Endodermal cell (in vitro differentiated cells): Measurements from ENCODE around the gene DSC3. TPM values are rescaled to one million over a fixed set of nuclear protein-coding genes. Genes with fewer than 3 reads are reported as not detected.
A peak's percentile ranks its signal among the peaks of the same experiment; 100 is the strongest.

Source experiments
- DNase-seq: peaks from one replicate; pipeline ENCODE4 v3.0.0-alpha.2; 2017
- H3K27ac ChIP-seq: 2 replicates; pipeline ENCODE4 v1.5.1; 2013; ENCODE audit warnings: mild to moderate bottlenecking, low read depth, low read length, moderate library complexity
- H3K27me3 ChIP-seq: 2 replicates; pipeline ENCODE4 v1.6.1; 2013; ENCODE audit warnings: mild to moderate bottlenecking, low read length, moderate library complexity; ENCODE audit not compliant: insufficient read depth, control insufficient read depth, poor library complexity, severe bottlenecking
- H3K36me3 ChIP-seq: 2 replicates; pipeline ENCODE4 v1.7.0; 2013; ENCODE audit warnings: mild to moderate bottlenecking, low read length, moderate library complexity; ENCODE audit not compliant: control insufficient read depth, insufficient read depth
- H3K4me1 ChIP-seq: one replicate; pipeline ENCODE4 v1.7.0; 2013; ENCODE audit warnings: low read length; ENCODE audit not compliant: control insufficient read depth, insufficient read depth
- H3K4me3 ChIP-seq: 2 replicates; pipeline ENCODE4 v1.5.1; 2013; ENCODE audit warnings: mild to moderate bottlenecking, low read length, moderate library complexity
- H3K9ac ChIP-seq: 2 replicates; pipeline ENCODE4 v1.6.1; 2013; ENCODE audit warnings: mild to moderate bottlenecking, low read length, moderate library complexity; ENCODE audit not compliant: poor library complexity, severe bottlenecking; ENCODE audit errors: extremely low read depth
- H3K9me3 ChIP-seq: 2 replicates; pipeline ENCODE4 v1.6.1; 2013; ENCODE audit warnings: mild to moderate bottlenecking, low read length, moderate library complexity; ENCODE audit not compliant: control insufficient read depth
- H3K27ac Mint-ChIP-seq: 2 replicates; pipeline ENCODE4 v1.8.0; 2020; ENCODE audit warnings: mixed read lengths
- H3K27me3 Mint-ChIP-seq: 2 replicates; pipeline ENCODE4 v1.8.0; 2021; ENCODE audit warnings: mild to moderate bottlenecking, mixed read lengths; ENCODE audit not compliant: insufficient read depth
- H3K36me3 Mint-ChIP-seq: 2 replicates; pipeline ENCODE4 v1.8.0; 2020; ENCODE audit warnings: low read depth, mixed read lengths
- H3K4me1 Mint-ChIP-seq: 2 replicates; pipeline ENCODE4 v1.8.0; 2020; ENCODE audit warnings: mixed read lengths
- H3K4me3 Mint-ChIP-seq: 2 replicates; pipeline ENCODE4 v1.8.0; 2020; ENCODE audit warnings: mild to moderate bottlenecking, moderate library complexity, mixed read lengths
- H3K9me3 Mint-ChIP-seq: 2 replicates; pipeline ENCODE4 v1.8.0; 2020; ENCODE audit warnings: mild to moderate bottlenecking, mixed read lengths
- CTCF ChIP-seq: fragments of 200-600 bp; sonication (generic); conservative IDR thresholded peaks from 2 replicates; pipeline ENCODE4 v1.5.0; 2021; ENCODE audit warnings: antibody characterized with exemption, mild to moderate bottlenecking
- WGBS, 2 experiments: methylation state at CpG; one replicate each; pipeline versions ENCODE4 v1.1.5 to v1.1.7; 2013; ENCODE audit warnings: missing lambda C conversion rate in 2 of 2, mixed read lengths in 1 of 2; ENCODE audit not compliant: insufficient coverage in 1 of 2, insufficient read length in 1 of 2; 5-methylcytosine and 5-hydroxymethylcytosine counted together
- long read RNA-seq, 4 experiments: library from polyadenylated mRNA in 2 of 4; library from RNA in 1 of 4; library from capped mRNA in 1 of 4; stranded (forward) in 3 of 4; unstranded in 1 of 4; transcript quantifications; one replicate each; pipeline ENCODE4 v2.0.0, GENCODE V29; 2020 to 2021; ENCODE audit warnings: inconsistent platforms in 1 of 4
- polyA plus RNA-seq, 2 experiments: library from polyadenylated mRNA; stranded (reverse); fragments of 50-300 nt; gene quantifications; one replicate each; pipeline ENCODE4 v1.2.3, GENCODE V29; 2013
- total RNA-seq, 2 donors: library from RNA; stranded (reverse); fragmentation: NEBNext Ultra II Directional in 1 of 2; extraction: Animal tissue kit (Norgen Biotek cat#: 25700) in 1 of 2; gene quantifications; 2 replicates in 1 of 2; 3 replicates in 1 of 2; pipeline ENCODE4 v1.2.1, GENCODE V29; 2021

Gene DSC3
- total RNA-seq, result under 1 TPM; 0.26 to 0.53 TPM
- 1.6 TPM for polyA plus RNA-seq (2013, experiment 1 of 2)
- polyA plus RNA-seq (2013, experiment 2 of 2), result 1.0 TPM
- long read RNA-seq, experiment 1, partial matches to known transcripts, result 0 of 1 reads
- long read RNA-seq, experiment 1, other reads (novel, unspliced or antisense), result 1 of 1 reads
- long read RNA-seq, experiment 2, full-length matches to known transcripts, result 1 of 2 reads
- long read RNA-seq, experiment 2, partial matches to known transcripts, result 1 of 2 reads
- long read RNA-seq, experiment 2, other reads (novel, unspliced or antisense), result 0 of 2 reads
- long read RNA-seq, experiment 3, full-length matches to known transcripts, result 1 of 1 reads
- long read RNA-seq, experiment 3, partial matches to known transcripts, result 0 of 1 reads
- long read RNA-seq, experiment 3, other reads (novel, unspliced or antisense), result 0 of 1 reads
- long read RNA-seq, experiment 4, result 0 reads

- H3K27me3 ChIP-seq, result peaks cover 69% of the 10 kb centered on the region
Observed at GRCh38 chr18:31042406-31043181, at the start of gene DSC3. Gene DSC3, minus strand, starts transcription at chr18:31042742. Its CDS starts 82 bp downstream, at chr18:31042660.

GRCh38 chr18:31091350-31091749 lies 48.8 kb upstream of the DSC3 start:
- H3K27me3 Mint-ChIP-seq, result no peaks in the 10 kb centered on the region
- H3K4me3 Mint-ChIP-seq, result no peak overlapping the region
- no peak for DNase-seq
- WGBS, 2 experiments, result 94% methylated on average over 1 of the region's 1 CpG; no CpG with 5 or more reads in 1 of the 2 experiments
- H3K36me3 Mint-ChIP-seq, result peaks cover 56% of the 10 kb centered on the region
- no peak for TF ChIP-seq CTCF
- no peak overlapping the region for H3K4me3 ChIP-seq
- H3K36me3 ChIP-seq, result peaks cover 69% of the 10 kb centered on the region
- peaks cover 16% of the 10 kb centered on the region for H3K4me1 Mint-ChIP-seq
- H3K9me3 ChIP-seq, result peaks cover 5% of the 10 kb centered on the region
- no peaks in the 10 kb centered on the region for H3K9me3 Mint-ChIP-seq
- no peak overlapping the region for H3K9ac ChIP-seq
- no peaks in the 10 kb centered on the region for H3K4me1 ChIP-seq
- H3K27ac ChIP-seq, result no peak overlapping the region
- no peak overlapping the region for H3K27ac Mint-ChIP-seq
- no peaks in the 10 kb centered on the region for H3K27me3 ChIP-seq

More at GRCh38 chr18:31042406-31043181, at the start of gene DSC3:
- H3K27me3 Mint-ChIP-seq, result peaks cover 72% of the 10 kb centered on the region
- peak; percentile 43 for TF ChIP-seq CTCF
- Histone ChIP-seq H3K9me3 (no peaks in the 10 kb centered on the region), H3K4me3 (peak within 1 kb of the TSS; percentile 72), H3K27ac (no peak within 1 kb of the TSS), H3K9ac (no peak within 1 kb of the TSS), H3K4me1 (peaks cover 2% of the 10 kb centered on the region), H3K36me3 (no peaks in the 10 kb centered on the region)
- no peaks in the 10 kb centered on the region for H3K36me3 Mint-ChIP-seq
- no peak within 1 kb of the TSS for H3K27ac Mint-ChIP-seq
- no peaks in the 10 kb centered on the region for H3K9me3 Mint-ChIP-seq
- H3K4me1 Mint-ChIP-seq, result peaks cover 20% of the 10 kb centered on the region
- DNase-seq, result peak; percentile 86
- peak within 1 kb of the TSS; percentile 68 for H3K4me3 Mint-ChIP-seq
- 1 to 3% methylated on average over 34 to 73 of the region's 73 CpGs for WGBS, 2 experiments

DNA sequence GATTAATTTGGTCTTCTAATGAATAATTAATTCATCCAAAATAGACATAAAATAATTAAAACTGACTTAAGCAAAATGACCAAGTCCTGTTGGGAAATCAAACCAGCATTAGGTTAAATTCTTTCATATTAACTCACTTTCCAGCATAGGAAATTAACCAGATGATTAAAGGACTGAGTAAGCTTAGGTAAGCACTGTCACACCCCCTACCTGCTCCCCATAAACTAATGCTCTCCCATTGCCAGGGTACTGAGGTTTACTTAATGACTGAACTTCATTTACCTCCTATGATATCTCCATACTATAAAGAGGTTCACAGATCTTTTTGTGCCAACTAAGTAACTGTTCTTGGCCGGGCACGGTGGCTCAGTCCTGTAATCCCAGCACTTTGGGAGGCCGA lies 46.0 kb upstream of the DSC3 start:
- Mint-ChIP-seq H3K4me1 (no peaks in the 10 kb centered on the region), H3K36me3 (peaks cover 72% of the 10 kb centered on the region), H3K9me3 (no peaks in the 10 kb centered on the region), H3K27ac (no peak overlapping the region), H3K27me3 (no peaks in the 10 kb centered on the region), H3K4me3 (no peak overlapping the region)
- H3K9ac ChIP-seq, result no peak overlapping the region
- no peak for TF ChIP-seq CTCF
- no peak overlapping the region for H3K27ac ChIP-seq
- H3K36me3 ChIP-seq, result peaks cover 94% of the 10 kb centered on the region
- no peak for DNase-seq
- no peaks in the 10 kb centered on the region for H3K4me1 ChIP-seq
- H3K27me3 ChIP-seq, result no peaks in the 10 kb centered on the region
- no peak overlapping the region for H3K4me3 ChIP-seq
- H3K9me3 ChIP-seq, result peaks cover 5% of the 10 kb centered on the region
- WGBS, 2 experiments, result 81 to 99% methylated on average over 3 of the region's 3 CpGs
